ENCODE measurements around the gene FRMD8.

GRCh38 chr11:65396769-65397745 lies 10.6 kb downstream of the FRMD8 start:
- TF ChIP-seq CTCF (IDR thresholded peaks at IDR 0.05; ENCODE audit: poor library complexity) (no peak), EZH2 (IDR thresholded peaks at IDR 0.05; ENCODE audit: borderline replicate concordance) (no peak)
